ENCODE results near the gene CDK2AP2. TPM values are rescaled to one million over a fixed set of nuclear protein-coding genes. Genes with fewer than 3 reads are reported as not detected.

The CDK2AP2 gene
- total and polyA plus RNA-seq, 9 of the 15 experiments (the other 6 are each of a cell fraction or from before 2014, with no cell fraction given), result 4.4 to 47.4 (median 21.7) TPM

GRCh38 chr11:67483831-67484665 is 23.9 kb downstream of the CDK2AP2 start (continued):
- no peak for TF ChIP-seq CTCFL (IDR thresholded peaks at IDR 0.05; ENCODE audit: borderline replicate concordance, insufficient read depth, low read depth, low read length, poor library complexity, severe bottlenecking)

DNA sequence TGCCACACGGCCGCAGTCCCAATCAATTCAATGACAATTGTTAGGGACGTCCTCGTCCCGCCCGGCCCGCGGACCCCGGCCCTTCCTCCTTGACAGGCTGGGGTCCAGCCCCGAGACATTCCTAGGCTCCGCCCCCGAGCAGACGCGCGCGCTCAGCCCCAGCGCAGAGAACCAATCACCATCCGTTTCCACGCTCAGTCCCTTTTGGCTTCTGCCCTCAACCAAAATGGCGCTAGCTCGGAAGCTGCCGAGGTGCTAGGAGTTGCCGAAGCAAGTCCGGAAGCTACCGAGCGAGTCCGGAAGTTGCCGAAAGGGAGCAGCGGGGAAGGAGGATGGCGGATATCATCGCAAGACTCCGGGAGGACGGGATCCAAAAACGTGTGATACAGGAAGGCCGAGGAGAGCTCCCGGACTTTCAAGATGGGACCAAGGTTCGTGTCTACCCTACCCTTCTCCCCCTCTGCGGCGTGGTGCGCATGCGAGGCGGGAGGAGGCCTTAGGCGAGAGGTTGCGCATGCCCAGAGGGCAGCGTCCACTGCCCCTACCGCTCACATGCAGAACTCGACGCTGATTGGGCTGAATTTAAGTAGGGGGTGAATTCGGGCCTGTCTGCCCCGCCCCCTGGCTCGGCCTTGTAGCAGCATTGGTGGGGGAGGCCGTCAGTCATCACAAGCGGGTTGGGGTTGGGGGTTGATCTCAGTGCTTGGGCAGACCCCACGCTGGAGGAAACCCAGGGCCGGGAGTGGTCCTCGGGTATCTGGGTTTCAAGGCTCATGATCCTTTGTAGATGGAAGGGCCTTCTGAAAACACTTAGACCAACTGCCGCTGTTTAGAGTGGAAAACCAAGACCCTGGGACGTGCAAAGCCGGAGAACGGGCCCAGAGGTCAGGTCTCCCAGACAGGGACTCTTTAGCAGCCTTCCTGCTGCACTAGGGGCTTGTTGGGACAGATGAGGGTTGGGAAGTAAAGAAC is 24.8 kb downstream of the CDK2AP2 start, which contains the start of gene AIP:
Gene AIP, plus strand, starts transcription at position 200 of the 972 bp plus-strand sequence. Its CDS starts 133 bp downstream, at position 333.
- Histone ChIP-seq H3K4me3 (peak within 1 kb of the TSS; percentile 49), H3K9me1 (ENCODE audit: control insufficient read depth, insufficient read depth, low read length) (no peaks in the 10 kb centered on the region), H3K9me3 (replicated peaks; ENCODE audit: control insufficient read depth, insufficient read depth, low read depth, low read length) (no peaks in the 10 kb centered on the region), H3K4me2 (ENCODE audit: insufficient read depth, low read length) (peak within 1 kb of the TSS; percentile 78), H3K27me3 (ENCODE audit: control insufficient read depth in 2 of 2, insufficient read depth in 2 of 2, low read length in 2 of 2) (no peaks in the 10 kb centered on the region), H2AFZ (ENCODE audit: low read depth, low read length) (peak within 1 kb of the TSS; percentile 90), H3K4me1 (replicated peaks in 1 of 2; ENCODE audit: control insufficient read depth in 2 of 2, insufficient read depth in 2 of 2, low read length in 2 of 2) (peaks cover 29 to 49% of the 10 kb centered on the region in 2 experiments), H3K36me3 (ENCODE audit: control insufficient read depth, insufficient read depth, low read length) (peaks cover 11% of the 10 kb centered on the region; the same call in 1 of the 3 replicates), H4K20me1 (replicated peaks; ENCODE audit: control insufficient read depth, insufficient read depth, low read length) (no peaks in the 10 kb centered on the region), H3K79me2 (ENCODE audit: control insufficient read depth, insufficient read depth, low read length) (peaks cover 34% of the 10 kb centered on the region), H3K27ac (ENCODE audit: extremely low read depth, low read depth, low read length) (peak within 1 kb of the TSS; percentile 73), H3K9ac (ENCODE audit: insufficient read depth in 1 of 2, low read depth in 2 of 2, low read length in 2 of 2) (peak within 1 kb of the TSS; percentile 61 to 87)
- WGBS (ENCODE audit: insufficient coverage, low coverage, missing lambda C conversion rate), result 5% methylated on average over 55 of the region's 60 CpGs
- DNase-seq (ENCODE audit: extremely low read depth in 1 of 4, low spot score in 3 of 4), result peak; percentile 97 to 99 (median 98)
- ATAC-seq, result peak; percentile 98
- CTCF ChIA-PET (ENCODE audit: low intra/inter-chr PET ratio), result interaction anchor here (0.7 kb wide), 1 partner anchor 445 kb away, joined by 3 read pairs; no protein-coding TSS in a partner anchor
- TSS peak; percentile 76 for BruUV-seq (replicated peaks)
- in situ Hi-C loops (cut with MboI), result no loop called here
- POLR2A ChIA-PET, result interaction anchor here (0.6 to 1.0 kb wide), 8 partner anchors 9 to 147 kb away, joined by 3 to 5 read pairs (median 4); partner anchors contain the start of gene PPP1CA
- intact Hi-C loops (cut with micrococcal nuclease), result loop anchor here (1.0 to 5.0 kb wide), 2 partner anchors 21 to 81 kb away; partner anchors contain the start of genes PPP1CA and TBC1D10C
- FAIRE-seq, result peak; percentile 98
- peak; percentile 75 for TF ChIP-seq POLR2B (IDR thresholded peaks at IDR 0.05; ENCODE audit: low read depth, partially characterized antibody)
- no peak for TF ChIP-seq PHF20 (IDR thresholded peaks at IDR 0.05; ENCODE audit: partially characterized antibody)
- TF ChIP-seq BMI1 (IDR thresholded peaks at IDR 0.05; ENCODE audit: low read length), result no peak
- TF ChIP-seq PRPF4 (IDR thresholded peaks at IDR 0.05; ENCODE audit: insufficient read depth, low read depth, low read length, poor library complexity, severe bottlenecking), result no peak
- TF ChIP-seq, protein P1, sequence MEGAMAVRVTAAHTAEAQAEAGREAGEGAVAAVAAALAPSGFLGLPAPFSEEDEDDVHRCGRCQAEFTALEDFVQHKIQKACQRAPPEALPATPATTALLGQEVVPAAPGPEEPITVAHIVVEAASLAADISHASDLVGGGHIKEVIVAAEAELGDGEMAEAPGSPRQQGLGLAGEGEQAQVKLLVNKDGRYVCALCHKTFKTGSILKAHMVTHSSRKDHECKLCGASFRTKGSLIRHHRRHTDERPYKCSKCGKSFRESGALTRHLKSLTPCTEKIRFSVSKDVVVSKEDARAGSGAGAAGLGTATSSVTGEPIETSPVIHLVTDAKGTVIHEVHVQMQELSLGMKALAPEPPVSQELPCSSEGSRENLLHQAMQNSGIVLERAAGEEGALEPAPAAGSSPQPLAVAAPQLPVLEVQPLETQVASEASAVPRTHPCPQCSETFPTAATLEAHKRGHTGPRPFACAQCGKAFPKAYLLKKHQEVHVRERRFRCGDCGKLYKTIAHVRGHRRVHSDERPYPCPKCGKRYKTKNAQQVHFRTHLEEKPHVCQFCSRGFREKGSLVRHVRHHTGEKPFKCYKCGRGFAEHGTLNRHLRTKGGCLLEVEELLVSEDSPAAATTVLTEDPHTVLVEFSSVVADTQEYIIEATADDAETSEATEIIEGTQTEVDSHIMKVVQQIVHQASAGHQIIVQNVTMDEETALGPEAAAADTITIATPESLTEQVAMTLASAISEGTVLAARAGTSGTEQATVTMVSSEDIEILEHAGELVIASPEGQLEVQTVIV (CRISPR knock-in tag; IDR thresholded peaks at IDR 0.05; ENCODE audit: borderline replicate concordance), result no peak
- no peak for TF ChIP-seq DIDO1 (tag; IDR thresholded peaks at IDR 0.05; ENCODE audit: low read depth)
- no peak for TF ChIP-seq ZFP1 (CRISPR knock-in tag; IDR thresholded peaks at IDR 0.05)
- 0 out of 2 replicates have a peak, but pooled peaks have one; percentile 37 for TF ChIP-seq SMARCA4 (IDR thresholded peaks at IDR 0.05)
- TF ChIP-seq GABPB1 (CRISPR knock-in tag; IDR thresholded peaks at IDR 0.05), result peak; percentile 91
